HCT116 (cell line): ENCODE results near the gene SEC22C. TPM values are rescaled to one million over a fixed set of nuclear protein-coding genes. Genes with fewer than 3 reads are reported as not detected.

Experiments used
- ATAC-seq: fragments of 200-7000 bp; cut with Tn5 transposase; 2 replicates; pipeline ENCODE4 v1.9.1; 2020; ENCODE audit warnings: mild to moderate bottlenecking, moderate library complexity
- BruUV-seq: library from RNA; stranded (reverse); fragments of 400-500 nt; replicated peaks from 2 replicates; lab custom pipeline; 2021; lab: Mats Ljungman, UMichigan
- CTCF ChIA-PET: fragments of 300-600 bp; sonication (Branson Sonifier 250); formaldehyde crosslinking; loops from one replicate; lab custom pipeline; 2021; ENCODE audit warnings: antibody characterized with exemption; lab: Charles Lee
- POLR2A ChIA-PET: fragments of 300-600, 350-600 bp; sonication (Branson Sonifier 250); formaldehyde crosslinking; loops from one replicate; lab custom pipeline; 2021; ENCODE audit warnings: antibody characterized with exemption; lab: Charles Lee
- RAD21 ChIA-PET, 2 experiments: fragments of 300-600 bp; sonication (Branson Sonifier 250); formaldehyde crosslinking; loops; one replicate each; lab custom pipeline; 2023; ENCODE audit warnings: low total read pairs in 2 of 2; ENCODE audit not compliant: uncharacterized antibody in 2 of 2, unreplicated experiment in 2 of 2, low non-redundant PET in 1 of 2; lab: Charles Lee
- DNase-seq: peaks from one replicate; pipeline ENCODE4 v3.0.0-alpha.2; 2010; ENCODE audit warnings: low read depth, low spot score
- H2AFZ ChIP-seq: fragments of 200-600 bp; shearing (Covaris generic), sonication (generic); 2 replicates; pipeline ENCODE4 v1.6.1; 2017; ENCODE audit warnings: low read depth, mixed run types, mixed read lengths, antibody characterized with exemption, low read length; ENCODE audit not compliant: poor library complexity, severe bottlenecking
- H3K27ac ChIP-seq: 2 replicates; pipeline ENCODE4 v1.5.1; 2012; ENCODE audit warnings: low read depth, low read length
- H3K27me3 ChIP-seq: fragments of 200-600 bp; sonication (generic); 2 replicates; pipeline ENCODE4 v1.6.1; 2016; ENCODE audit warnings: mixed run types, low read length, mixed read lengths; ENCODE audit not compliant: insufficient read depth
- H3K36me3 ChIP-seq, 2 experiments: fragments of 200-500 bp in 1 of 2; fragments of 200-600 bp in 1 of 2; sonication (Bioruptor generic) in 1 of 2; sonication (generic) in 1 of 2; 2 replicates each; pipeline versions ENCODE4 v1.5.1 to v1.6.1; 2014 to 2016; ENCODE audit warnings: low read length in 2 of 2, inconsistent platforms in 1 of 2, mixed read lengths in 1 of 2, mixed run types in 1 of 2; ENCODE audit not compliant: insufficient read depth in 2 of 2, control insufficient read depth in 1 of 2
- H3K4me1 ChIP-seq, 2 experiments: fragments of 200-600 bp in 1 of 2; sonication (generic) in 1 of 2; 2 replicates each; pipeline versions ENCODE4 v1.5.1 to v1.6.1; 2012 to 2017; ENCODE audit warnings: low read length in 2 of 2, inconsistent platforms in 1 of 2, mild to moderate bottlenecking in 1 of 2, mixed read lengths in 1 of 2, mixed run types in 1 of 2, moderate library complexity in 1 of 2; ENCODE audit not compliant: insufficient read depth in 2 of 2, control insufficient read depth in 1 of 2
- H3K4me2 ChIP-seq: fragments of 200-600 bp; sonication (generic); 2 replicates; pipeline ENCODE4 v1.6.1; 2017; ENCODE audit warnings: mixed run types, low read length, mixed read lengths
- H3K4me3 ChIP-seq, 2 experiments: fragments of 200-600 bp in 1 of 2; sonication (generic) in 1 of 2; replicated peaks in 1 of 2; 2 replicates each; pipeline ENCODE4 v1.5.1; 2011 to 2016; ENCODE audit warnings: low read length in 2 of 2, control low read depth in 1 of 2, low read depth in 1 of 2, mild to moderate bottlenecking in 1 of 2, mixed read lengths in 1 of 2, mixed run types in 1 of 2
- H3K79me2 ChIP-seq: fragments of 200-600 bp; sonication (generic); 2 replicates; pipeline ENCODE4 v1.6.1; 2017; ENCODE audit warnings: mild to moderate bottlenecking, mixed run types, low read length, moderate library complexity, mixed read lengths; ENCODE audit not compliant: insufficient read depth
- H3K9ac ChIP-seq: fragments of 200-600 bp; sonication (generic); 2 replicates; pipeline ENCODE4 v1.6.1; 2016; ENCODE audit warnings: low read length, mixed read lengths
- H3K9me2 ChIP-seq: fragments of 200-600 bp; sonication (generic), shearing (Covaris generic); 2 replicates; pipeline ENCODE4 v1.6.1; 2017; ENCODE audit warnings: mixed run types, mild to moderate bottlenecking, moderate library complexity; ENCODE audit not compliant: insufficient read depth
- H3K9me3 ChIP-seq, 2 experiments: fragments of 200-500 bp in 1 of 2; fragments of 200-600 bp in 1 of 2; sonication (Bioruptor generic) in 1 of 2; sonication (generic) in 1 of 2; 2 replicates each; pipeline ENCODE4 v1.6.1; 2014 to 2017; ENCODE audit warnings: low read length in 2 of 2, mixed read lengths in 2 of 2, inconsistent platforms in 1 of 2, low read depth in 1 of 2, mild to moderate bottlenecking in 1 of 2, mixed run types in 1 of 2, moderate library complexity in 1 of 2; ENCODE audit not compliant: control insufficient read depth in 1 of 2, insufficient read depth in 1 of 2
- H4K20me1 ChIP-seq: fragments of 200-600 bp; sonication (generic), shearing (Covaris generic); 2 replicates; pipeline ENCODE4 v1.6.1; 2017; ENCODE audit warnings: mixed run types, mild to moderate bottlenecking, moderate library complexity; ENCODE audit not compliant: insufficient read depth
- ATF3 ChIP-seq: IDR thresholded peaks from 2 replicates; pipeline ENCODE4 v1.6.1; 2012
- CBX3 ChIP-seq: IDR thresholded peaks from 2 replicates; pipeline ENCODE4 v1.6.1; 2012; ENCODE audit warnings: low read depth
- CTCF ChIP-seq, 3 experiments: fragments of 200-600 bp in 1 of 3; sonication (generic) in 1 of 3; IDR thresholded peaks in 2 of 3; conservative IDR thresholded peaks in 1 of 3; 2 replicates each; pipeline ENCODE4 v1.5.1; 2012 to 2017; ENCODE audit warnings: low read depth in 2 of 3, low read length in 2 of 3, antibody characterized with exemption in 1 of 3, borderline replicate concordance in 1 of 3, control low read depth in 1 of 3, mild to moderate bottlenecking in 1 of 3, mixed read lengths in 1 of 3, mixed run types in 1 of 3, moderate library complexity in 1 of 3; ENCODE audit not compliant: insufficient read depth in 1 of 3
- EGR1 ChIP-seq: IDR thresholded peaks from 2 replicates; pipeline ENCODE4 v1.6.1; 2012; ENCODE audit warnings: low read depth
- EZH2 ChIP-seq: fragments of 200-600 bp; sonication (generic); IDR thresholded peaks from 2 replicates; pipeline ENCODE4 v1.6.1; 2017; ENCODE audit warnings: antibody characterized with exemption, mixed run types
- EZH2phosphoT487 ChIP-seq: fragments of 200-600 bp; IDR thresholded peaks from 2 replicates; pipeline ENCODE4 v1.6.1; 2018; ENCODE audit warnings: antibody characterized with exemption, borderline replicate concordance
- FOSL1 ChIP-seq: IDR thresholded peaks from 2 replicates; pipeline ENCODE4 v1.6.1; 2012; ENCODE audit warnings: low read depth
- MAX ChIP-seq: IDR thresholded peaks from 2 replicates; pipeline ENCODE4 v1.6.1; 2012
- POLR2A ChIP-seq: IDR thresholded peaks from 2 replicates; pipeline ENCODE4 v1.7.0; 2011; ENCODE audit warnings: borderline replicate concordance; ENCODE audit not compliant: insufficient read depth, insufficient read length; ENCODE audit errors: extremely low read depth
- RAD21 ChIP-seq: IDR thresholded peaks from 2 replicates; pipeline ENCODE4 v1.6.1; 2012; ENCODE audit warnings: low read depth, mild to moderate bottlenecking
- REST ChIP-seq: IDR thresholded peaks from 2 replicates; pipeline ENCODE4 v1.6.1; 2012; ENCODE audit warnings: low read depth
- SIN3A ChIP-seq: IDR thresholded peaks from 2 replicates; pipeline ENCODE4 v1.6.1; 2012; ENCODE audit warnings: low read depth
- SRF ChIP-seq: IDR thresholded peaks from 2 replicates; pipeline ENCODE4 v1.6.1; 2012; ENCODE audit warnings: low read depth
- TCF7L2 ChIP-seq: IDR thresholded peaks from 2 replicates; pipeline ENCODE4 v1.7.0; 2011; ENCODE audit warnings: borderline replicate concordance, inconsistent platforms; ENCODE audit not compliant: insufficient read depth, insufficient read length; ENCODE audit errors: extremely low read depth
- YY1 ChIP-seq: IDR thresholded peaks from 2 replicates; pipeline ENCODE4 v1.6.1; 2011; ENCODE audit warnings: low read length, low read depth, moderate library complexity, mild to moderate bottlenecking; ENCODE audit not compliant: insufficient replicate concordance; ENCODE audit errors: extremely low read depth
- ZFX ChIP-seq: fragments of 450-650 bp; IDR thresholded peaks from 2 replicates; pipeline ENCODE4 v1.6.1; 2017
- ZNF274 ChIP-seq: fragments of 200-500 bp; sonication (Bioruptor generic); IDR thresholded peaks from 2 replicates; pipeline ENCODE4 v1.6.1; 2014; ENCODE audit warnings: mild to moderate bottlenecking, low read depth, low read length, inconsistent platforms
- intact Hi-C: fragments of 100-400 bp; cut with micrococcal nuclease; formaldehyde crosslinking; loops from 2 replicates; pipeline ENCODE4 v1.10.0; 2022
- total RNA-seq: library from RNA; stranded (reverse); gene quantifications from one replicate; pipeline ENCODE4 v1.2.1, GENCODE V29; 2021; ENCODE audit not compliant: unreplicated experiment

The SEC22C gene
- total RNA-seq, 1 experiment from 2014 or later: 43.4 TPM

GRCh38 chr3:42532229-42532628 lies 49.5 kb downstream of the SEC22C start:
- H4K20me1 ChIP-seq: no peaks in the 10 kb centered on the region
- H3K9me2 ChIP-seq: no peaks in the 10 kb centered on the region
- no peak for DNase-seq
- H3K27me3 ChIP-seq: no peaks in the 10 kb centered on the region
- H3K27ac ChIP-seq: no peak overlapping the region
- H2AFZ ChIP-seq: no peak overlapping the region
- H3K9ac ChIP-seq: no peak overlapping the region
- ChIA-PET RAD21 (no interaction called here), CTCF (no interaction called here), POLR2A (no interaction called here)
- no peaks in the 10 kb centered on the region for H3K79me2 ChIP-seq
- H3K4me1 ChIP-seq: peaks cover 3 to 5% of the 10 kb centered on the region in 2 experiments; a peak in 2 of 4 replicates
- BruUV-seq: no TSS peak
- no peak for TF ChIP-seq EZH2
- TF ChIP-seq FOSL1: no peak
- no peak for TF ChIP-seq CTCF (IDR thresholded peaks at IDR 0.05 in 2 of 3, conservative IDR thresholded peaks at IDR 0.05 in 1 of 3; ENCODE audit: borderline replicate concordance in 1 of 3, insufficient read depth in 1 of 3, low read depth in 2 of 3, low read length in 2 of 3)
- TF ChIP-seq YY1: no peak
- no peak for TF ChIP-seq CBX3
- TF ChIP-seq REST: no peak
- TF ChIP-seq POLR2A: no peak
- no peak for TF ChIP-seq SRF
- no peak for TF ChIP-seq ZFX
- no peak for TF ChIP-seq MAX
- no peak for TF ChIP-seq EGR1
- TF ChIP-seq EZH2phosphoT487: no peak
- TF ChIP-seq ATF3: no peak
- no peak for TF ChIP-seq ZNF274
- no peak for TF ChIP-seq RAD21
- no peak for TF ChIP-seq TCF7L2
- no peak for TF ChIP-seq SIN3A
- no peak overlapping the region for H3K4me3 ChIP-seq
- intact Hi-C loops: no loop called here
- no peaks in the 10 kb centered on the region for H3K36me3 ChIP-seq
- no peaks in the 10 kb centered on the region for H3K9me3 ChIP-seq
- H3K4me2 ChIP-seq: no peak overlapping the region
- no peak for ATAC-seq
